ENCODE results near the gene CR1L.

- no peak for TF ChIP-seq CTCF (IDR thresholded peaks at IDR 0.05; ENCODE audit: low read length)
- TF ChIP-seq EZH2 (IDR thresholded peaks at IDR 0.05; ENCODE audit: borderline replicate concordance, low read length) = no peak
Observed at GRCh38 chr1:207762622-207763021, 117.7 kb downstream of the CR1L start.
